DMS53 treated with DMSO at 0.1 percent for 48 hours (cell line): ENCODE data around the gene FBXO42.
"Not testable (repeated sequence)": the region's sequence is repeated elsewhere in the genome, so short reads cannot be mapped to it uniquely, and the experiment has no call there.

Source experiments
- DNase-seq: peaks from one replicate; lab custom pipeline; 2025; ENCODE audit not compliant: unreplicated experiment; lab: John Stamatoyannopoulos, UW

Gene FBXO42

DNA sequence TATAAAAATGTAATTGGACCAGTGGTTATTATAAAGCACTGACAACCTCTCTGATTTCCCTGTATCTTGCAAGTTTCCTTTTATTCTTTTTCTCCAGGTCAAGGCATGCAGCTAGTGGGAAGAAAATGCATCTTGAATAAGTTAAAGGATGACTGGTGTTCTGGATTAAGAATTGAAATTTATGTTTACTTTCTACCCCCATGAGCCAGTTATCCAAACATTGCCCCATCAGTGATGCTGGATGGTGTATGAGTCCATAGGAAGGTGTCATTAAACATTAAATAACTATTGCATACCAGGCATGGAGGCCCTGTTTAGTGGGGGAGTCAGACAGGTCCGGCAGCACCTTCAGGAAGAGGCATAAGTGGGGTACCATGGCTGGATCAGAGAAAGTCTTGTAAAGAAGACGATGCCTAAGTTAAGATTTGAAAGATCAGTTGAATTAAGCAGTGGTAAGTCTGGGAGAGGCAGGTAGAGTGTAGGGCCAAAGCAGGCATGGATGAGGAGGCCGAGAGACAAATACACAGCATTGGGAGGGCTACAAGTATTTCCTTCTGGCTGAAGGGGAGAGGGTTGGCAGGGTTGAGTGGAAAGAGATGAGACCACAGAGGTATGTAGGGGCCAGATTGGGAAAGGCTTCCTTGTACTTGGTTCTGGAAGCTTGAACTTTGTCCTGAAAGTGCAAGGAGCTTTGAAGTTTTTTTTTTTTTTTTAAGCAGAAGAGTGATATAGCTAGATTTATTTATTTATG, 20.4 kb upstream of the FBXO42 start:
- no peak for DNase-seq

DNA sequence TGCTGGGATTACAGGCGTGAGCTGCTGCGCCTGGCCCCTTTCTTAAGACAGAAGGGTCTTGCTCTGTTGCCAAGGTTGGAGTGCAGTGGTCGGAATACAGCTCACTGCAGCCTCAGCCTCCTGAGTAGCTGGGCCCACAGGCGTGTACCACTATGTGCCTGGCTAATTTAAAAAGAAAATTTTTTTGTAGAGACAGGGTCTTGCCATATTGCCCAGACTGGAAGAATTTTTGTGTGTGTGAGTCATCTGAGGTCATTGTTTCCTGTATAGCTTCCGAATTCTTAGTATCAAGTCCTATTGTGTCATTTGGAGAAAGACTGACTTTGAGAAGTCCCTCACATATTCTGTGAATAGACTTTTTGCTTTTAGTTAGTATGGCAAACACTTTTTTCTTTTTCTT, 19.4 kb upstream of the FBXO42 start:
- no peak for DNase-seq

DNA sequence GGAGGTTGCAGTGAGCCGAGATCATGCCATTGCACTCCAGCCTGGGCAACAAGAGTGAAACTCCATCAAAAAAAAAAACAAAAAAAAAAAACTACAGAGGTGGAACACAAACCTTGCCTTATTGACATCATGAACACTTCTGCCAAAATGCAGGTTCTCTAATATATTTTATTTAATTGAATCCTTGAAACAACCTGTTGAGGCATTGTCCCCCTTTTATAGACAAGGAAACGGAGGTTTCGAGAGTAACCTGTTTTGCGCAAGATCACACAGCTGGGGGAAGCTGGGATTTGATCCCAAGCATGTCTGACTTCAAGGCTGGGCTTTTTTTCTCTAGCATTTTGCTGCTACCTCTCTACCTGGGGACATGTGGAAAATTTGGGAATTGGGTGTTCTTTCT, 17.5 kb upstream of the FBXO42 start:
- DNase-seq: no peak

DNA sequence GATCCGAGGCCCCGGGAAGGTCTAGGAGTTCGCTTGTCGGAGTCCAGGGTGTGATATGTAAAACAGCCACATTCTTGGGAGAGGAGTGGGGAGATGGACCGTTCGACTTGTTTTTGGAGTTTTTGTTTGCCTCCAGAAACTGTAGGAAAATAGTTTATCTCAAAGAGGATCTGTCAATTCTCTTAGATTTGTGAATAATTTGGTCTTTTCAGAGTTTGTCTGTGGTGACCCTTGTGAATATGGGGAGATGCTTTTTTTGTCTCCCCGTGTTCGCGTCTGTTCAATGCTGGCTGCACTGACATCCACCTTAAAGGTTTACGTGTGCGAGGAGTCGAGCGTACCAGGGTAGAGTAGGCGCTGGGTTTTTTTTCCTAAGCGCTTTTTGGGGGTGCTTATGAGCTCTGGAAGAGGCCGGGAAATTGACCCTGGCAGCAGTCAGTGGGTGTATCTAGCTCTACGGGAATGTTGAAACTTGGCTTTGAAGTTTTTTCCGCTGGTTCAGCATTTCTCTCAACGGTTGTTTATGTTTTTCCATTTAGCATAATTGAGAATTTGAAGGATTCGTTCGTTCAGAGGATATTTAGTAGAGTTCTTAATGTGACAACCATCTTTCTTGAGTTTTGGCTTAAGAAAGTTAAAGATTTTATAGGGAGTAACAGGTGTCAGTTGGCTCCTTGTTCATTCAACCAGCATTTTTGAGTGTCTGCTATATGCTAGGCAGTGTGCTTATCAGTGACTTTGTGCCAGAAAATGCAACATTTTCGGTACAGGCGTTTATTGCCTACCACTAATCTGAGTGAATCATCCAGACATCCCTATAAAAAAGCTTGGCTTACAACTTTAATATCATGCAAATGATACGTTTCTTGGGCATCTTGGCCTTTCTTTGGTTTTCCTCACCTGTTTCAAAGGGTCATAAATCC, 15.9 kb upstream of the FBXO42 start:
- no peak for DNase-seq

DNA sequence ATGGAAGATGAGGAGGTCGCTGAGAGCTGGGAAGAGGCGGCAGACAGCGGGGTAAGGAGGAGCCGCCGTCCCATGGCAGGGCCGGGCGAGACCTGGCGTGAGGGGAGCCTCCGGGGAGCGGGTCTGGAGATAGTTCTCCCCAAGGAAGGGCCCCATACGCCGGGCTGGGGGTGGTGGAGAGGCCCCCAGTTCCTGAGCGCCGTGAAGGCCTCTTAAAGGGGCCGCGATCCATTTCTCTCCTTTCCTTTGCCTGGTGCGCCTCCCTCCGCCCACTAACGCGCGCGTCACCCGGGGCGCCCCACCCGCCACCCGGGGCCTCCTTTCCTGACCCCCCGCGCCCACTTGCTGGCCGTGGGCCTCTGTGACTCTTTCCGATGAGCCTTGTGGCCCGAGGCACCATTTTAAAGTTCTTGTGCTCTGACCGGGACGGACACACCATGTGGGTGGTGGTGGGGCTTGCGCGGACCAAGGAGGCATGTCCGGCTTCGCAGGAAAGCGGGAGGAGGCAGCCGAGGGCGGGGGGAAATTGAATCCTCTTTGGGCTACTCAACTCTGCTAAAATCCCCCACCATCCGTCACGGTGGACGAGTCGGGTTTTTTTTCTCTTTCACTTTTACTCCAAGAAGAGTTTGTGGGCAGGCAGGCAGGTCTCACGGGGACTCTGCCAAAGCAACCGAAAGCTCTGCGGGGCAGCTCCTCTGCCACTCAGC, 15.1 kb upstream of the FBXO42 start:
- DNase-seq: peak; percentile 71

DNA sequence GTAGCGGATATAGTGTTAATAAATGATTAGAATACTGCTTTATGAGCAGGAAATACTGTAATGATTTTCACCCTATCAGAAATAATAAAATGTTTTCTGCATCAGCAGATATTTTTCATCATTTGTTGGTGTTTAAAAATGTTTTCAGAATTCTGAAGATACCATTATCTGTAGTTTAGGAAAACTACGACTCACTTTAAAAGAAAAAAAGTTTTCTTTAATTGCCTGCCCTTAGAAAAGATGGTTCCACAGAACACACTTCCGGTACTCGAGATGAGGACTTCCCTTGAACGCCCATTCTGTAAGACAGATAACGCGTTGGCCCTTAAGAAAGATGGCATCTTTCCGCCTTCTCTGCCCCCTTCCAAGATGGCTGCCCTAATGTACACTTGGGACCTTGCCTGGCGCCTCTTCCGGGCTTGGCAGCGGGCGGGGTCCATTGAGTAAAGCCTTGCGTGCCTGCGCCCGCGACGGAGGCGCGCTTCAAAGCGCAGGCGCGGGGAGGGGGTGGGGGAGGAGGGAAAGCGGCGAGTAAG, 14.5 kb upstream of the FBXO42 start, which contains the start of gene SZRD1:
Gene SZRD1, plus strand, starts transcription at position 521 of the 536 bp plus-strand sequence. CDS start 16 bp downstream, outside the sequence.
- peak; percentile 94 for DNase-seq

DNA sequence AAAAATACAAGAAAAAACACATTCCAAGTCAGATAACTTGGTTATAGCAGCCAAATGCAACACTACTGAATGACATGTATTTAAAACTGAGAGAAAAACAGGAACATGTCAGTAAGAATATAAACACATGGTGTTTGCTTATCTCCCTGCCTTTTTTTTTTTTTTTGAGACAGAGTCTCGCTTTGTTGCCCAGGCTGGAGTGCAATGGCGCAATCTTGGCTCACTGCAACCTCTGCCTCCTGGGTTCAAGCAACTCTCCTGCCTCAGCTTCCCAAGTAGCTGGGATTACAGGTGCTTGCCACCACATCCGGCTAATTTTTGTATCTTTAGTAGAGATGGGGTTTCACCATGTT, 12.8 kb upstream of the FBXO42 start:
- not testable (repeated sequence) for DNase-seq

DNA sequence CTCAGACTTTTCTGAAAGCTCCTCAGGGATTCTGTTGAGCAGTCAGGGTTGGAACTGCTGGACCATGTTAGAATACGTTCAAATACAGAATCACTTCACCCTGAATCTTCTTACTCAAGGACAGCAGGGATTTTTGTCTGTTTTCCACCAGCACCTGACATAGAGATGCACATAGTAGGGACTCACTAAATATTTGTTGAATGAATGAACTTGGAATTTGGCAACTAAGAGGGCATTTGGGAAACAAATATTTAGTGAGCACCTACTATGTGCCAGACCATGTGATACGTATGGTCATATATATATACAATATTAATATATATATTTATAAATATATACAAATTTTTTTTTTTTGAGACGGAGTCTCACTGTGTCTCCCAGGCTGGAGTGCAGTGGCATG, 4.6 kb upstream of the FBXO42 start:
- DNase-seq: no peak

DNA sequence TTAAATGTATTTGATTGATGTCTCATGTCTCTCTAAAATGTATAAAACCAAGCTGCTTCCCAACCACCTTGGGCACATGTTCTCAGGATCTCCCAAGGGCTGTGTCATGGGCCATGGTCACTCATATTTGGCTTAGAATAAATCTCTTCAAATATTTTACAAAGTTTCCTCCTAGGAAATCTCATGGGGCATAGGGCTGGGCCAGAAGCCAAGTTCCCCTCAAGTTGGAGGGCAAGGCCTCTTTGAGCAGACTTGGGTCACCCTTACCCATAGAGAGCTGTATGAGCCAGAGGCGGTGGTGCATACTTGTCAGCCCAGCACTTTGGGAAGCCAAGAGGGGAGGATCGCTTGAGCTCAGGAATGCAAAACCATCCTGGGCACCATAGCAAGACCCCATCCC, 2.3 kb upstream of the FBXO42 start:
- DNase-seq: no peak

DNA sequence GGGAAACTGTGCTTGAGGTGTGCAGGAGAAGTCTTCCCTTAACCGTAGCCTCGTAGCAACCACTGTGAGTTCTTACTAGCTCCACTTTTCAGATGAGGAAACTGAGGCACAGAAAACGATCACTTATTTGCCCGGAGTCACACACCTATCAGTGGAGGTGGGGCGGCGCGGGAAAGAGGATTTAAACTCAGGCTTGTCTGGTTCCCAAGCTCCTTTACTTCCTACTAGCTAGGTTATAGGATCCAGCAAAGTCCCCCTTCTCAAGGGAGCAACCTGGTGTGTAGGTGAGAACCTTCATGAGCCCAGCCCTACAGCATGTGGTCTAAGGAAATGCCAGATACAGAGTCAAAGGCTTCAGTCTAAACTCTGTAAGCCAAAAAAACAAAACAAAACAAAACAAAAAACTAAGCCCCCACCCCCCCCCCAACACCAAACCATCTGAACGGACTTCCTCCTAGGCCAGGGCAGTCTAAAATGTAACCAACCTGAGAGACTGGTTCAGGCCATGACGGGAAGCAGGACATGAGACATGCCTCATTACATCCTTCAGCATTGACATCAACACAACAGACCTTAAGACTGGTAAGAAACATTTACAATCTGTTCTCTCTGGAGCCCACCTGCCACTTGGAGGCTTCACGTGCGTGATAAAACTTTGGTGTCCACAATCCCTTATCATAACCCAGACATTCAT, 709 bp upstream of the FBXO42 start:
- DNase-seq: peak; percentile 71

DNA sequence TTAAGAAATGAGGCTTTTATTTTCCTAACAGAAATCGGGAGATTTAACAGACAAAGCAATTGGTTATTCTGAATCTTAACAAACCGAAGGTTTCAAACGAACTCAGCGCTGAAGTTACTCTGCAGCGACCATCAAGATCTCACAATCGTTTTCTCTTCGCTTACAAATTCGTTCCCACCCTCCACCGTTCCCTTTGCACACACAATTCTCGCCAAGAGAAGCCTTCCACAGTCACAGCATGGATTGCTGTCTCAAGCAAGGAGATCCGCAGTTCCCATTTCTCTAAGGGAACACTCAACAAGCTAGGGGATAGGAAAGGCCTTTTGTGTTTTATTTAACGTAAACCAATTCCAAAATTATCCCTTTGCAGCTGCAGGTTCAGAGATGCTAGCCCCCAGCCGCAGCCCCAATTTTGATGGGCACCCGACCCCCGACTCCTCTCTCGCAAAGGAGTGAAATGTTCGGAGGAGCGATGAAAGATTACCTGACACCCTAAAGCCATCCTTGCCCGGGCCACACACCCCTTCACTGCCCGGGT, 755 bp downstream of the FBXO42 start:
- no peak for DNase-seq

DNA sequence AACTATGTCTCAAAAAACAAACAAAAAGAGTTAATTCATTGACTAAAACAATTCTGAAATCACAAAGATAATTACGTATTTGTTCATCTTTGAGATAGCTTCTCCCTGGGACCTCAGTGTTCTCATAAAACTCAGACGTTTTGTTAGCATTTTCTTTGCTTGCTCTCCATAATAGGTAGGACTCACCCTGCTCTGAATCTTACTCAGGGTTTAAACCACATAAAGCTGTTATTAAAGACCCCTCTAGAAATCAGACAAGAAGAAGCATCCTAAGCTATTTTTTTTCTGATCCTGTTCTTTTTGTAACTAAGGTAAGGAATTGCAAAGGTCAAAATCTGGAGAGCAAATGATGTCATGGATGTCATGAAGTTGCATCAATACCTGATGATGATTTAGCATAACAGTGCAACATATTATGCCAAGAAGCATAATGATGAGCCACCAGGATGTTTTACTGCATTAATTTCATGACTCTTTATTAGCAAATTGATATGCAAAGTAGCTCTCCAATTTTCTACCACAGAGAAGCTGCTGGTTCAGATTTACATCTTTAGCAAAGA, 2.4 kb downstream of the FBXO42 start:
- no peak for DNase-seq

DNA sequence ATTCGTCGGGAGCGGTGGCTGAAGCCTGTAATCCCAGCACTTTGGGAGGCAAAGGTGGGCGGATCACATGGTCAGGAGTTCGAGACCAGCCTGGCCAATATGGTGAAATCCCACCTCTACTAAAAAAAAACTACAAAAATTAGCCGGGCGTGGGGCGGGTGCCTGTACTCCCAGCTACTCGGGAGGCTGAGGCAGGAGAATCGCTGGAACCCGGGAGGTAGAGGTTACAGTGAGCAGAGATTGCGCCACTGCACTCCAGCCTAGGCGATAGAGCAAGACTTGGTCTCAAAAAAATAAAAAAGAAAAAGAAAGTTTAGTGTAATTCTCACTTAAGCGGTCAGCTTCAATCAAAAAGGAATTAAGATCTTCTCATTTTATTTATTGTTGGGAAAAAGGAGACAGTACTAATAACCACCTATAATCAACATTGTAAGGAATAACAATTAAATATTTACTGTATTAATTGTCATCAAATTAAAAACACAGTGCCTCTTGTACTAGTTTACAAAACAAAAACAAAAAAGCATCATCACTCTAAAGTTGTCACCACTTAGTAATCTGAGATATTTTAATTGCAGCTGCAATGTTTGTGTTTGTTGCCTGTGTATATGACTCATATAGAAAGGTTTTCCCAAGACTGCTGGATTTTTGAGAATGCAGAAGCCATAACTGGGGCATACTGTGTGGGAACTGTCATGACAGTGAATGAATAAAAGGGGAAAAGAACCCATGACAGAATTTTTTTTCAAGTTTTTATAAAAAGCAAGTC, 3.7 kb downstream of the FBXO42 start:
- DNase-seq: no peak

DNA sequence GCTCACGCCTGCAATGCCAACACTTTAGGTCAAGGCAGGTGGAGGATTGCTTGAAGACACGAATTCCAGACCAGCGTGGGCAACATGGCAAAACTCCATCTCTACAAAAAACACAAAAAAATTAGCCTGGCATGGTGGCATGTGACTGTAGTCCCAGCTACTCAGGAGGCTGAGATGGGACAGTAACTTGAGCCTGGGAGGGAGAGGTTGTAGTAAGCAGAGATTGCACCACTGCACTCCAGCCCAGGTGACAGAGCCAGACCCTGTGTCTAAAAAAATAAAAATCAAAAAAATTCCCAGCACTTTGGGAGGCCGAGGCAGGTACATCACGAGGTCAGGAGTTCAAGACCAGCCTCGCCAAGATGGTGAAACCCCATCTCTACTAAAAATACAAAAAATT, 9.0 kb downstream of the FBXO42 start:
- DNase-seq: not testable (repeated sequence)

DNA sequence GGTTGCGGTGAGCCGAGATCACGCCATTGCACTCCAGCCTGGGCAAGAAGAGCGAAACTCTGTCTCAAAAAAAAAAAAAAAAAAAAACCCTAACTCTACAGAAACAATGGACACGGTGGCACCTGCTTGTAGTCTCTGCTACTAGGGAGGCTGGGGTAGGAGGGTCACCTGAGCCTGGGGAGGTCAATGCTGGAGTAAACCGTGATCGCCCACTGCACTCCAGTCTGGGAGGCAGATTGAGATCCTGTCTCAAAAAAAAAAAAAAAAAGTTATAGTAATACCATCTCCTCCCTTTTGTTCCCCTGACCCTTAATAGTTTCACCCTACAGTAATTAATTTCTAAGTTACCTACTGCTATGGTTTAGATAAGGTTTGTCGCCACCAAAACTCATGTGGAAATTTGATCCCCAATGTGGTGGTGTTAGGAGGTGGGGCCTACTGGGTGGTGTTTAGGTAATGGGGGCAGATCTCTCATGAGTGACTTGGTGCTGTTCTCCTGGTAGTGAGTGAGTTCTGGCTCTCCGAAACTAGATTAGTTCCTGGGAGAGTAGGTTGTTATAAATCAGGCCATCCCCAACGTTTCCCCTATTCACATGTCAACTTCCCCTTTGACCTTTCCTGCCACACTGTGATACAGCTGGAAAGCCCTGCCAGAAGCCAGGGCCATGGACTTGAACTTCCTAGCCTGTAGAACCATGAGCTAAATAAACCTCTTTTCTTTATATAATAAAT, 9.8 kb downstream of the FBXO42 start:
- DNase-seq: no peak

DNA sequence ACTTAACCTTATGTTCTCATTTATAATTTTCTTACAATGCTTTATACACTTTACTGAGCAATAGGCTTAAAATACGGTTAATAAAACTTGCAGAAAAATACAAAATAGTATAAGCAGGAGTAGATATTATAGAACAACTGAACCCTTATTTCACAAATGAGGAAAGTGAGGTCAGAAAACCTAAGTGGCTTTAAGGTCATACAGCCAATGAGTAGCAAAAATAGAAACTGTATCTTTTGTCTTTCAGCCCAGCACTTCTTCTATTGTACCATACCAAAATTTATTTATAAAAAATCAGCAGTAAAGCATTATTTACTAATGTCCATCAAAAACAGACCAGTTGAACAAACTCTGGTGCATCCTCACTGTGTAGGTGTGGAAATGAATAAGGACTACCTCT, 11.6 kb downstream of the FBXO42 start:
- DNase-seq: no peak

DNA sequence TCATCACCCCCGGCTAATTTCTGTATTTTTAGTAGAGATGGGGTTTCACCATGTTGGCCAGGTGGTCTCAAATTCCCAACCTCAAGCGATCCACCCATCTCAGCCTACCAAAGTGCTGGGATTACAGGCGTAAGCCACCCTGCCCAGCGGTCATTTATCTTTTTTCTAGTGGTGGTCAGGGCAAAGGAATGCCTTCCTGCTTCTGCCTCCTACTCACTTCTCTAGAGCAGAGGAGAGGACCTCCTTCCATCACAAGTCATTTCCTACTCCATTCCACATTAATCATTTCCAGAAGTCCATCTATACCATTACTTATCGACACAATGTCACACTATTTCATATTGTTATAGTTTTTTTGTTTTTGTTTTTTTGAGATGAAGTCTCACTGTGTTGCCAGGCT, 13.3 kb downstream of the FBXO42 start:
- no peak for DNase-seq

DNA sequence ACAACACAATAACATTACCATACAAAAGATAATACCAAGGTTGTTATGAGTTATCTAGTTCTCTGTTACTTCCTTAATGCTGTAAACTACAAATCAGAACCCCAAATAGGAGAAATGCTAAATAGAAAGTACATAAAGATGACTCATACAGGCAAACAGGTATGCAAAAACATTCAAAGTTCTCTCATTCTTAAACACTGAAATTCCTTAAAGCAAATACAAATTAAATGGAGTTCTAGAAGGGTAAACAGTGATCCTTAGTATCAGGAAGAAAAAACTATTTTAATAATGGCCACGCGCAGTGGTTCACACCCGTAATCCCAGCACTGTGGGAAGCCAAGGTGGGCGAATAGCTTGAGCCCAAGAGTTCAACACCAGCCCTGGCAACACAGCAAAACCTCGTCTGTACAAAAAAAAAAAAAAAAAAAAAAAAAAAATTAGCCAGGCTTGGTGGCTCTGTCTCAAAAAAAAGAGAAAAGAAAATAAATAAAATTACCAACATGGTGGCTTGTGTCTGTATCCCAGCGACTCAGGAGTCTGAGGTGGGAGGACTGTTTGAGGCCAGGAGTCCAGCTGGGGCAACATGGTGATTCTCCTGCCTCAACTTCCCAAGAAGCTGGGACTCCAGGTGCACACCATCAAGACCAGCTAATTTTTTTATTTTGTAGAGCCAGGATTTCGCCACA, 17.5 kb downstream of the FBXO42 start:
- peak; percentile 13 for DNase-seq
